Epidermal melanocyte (primary cell): Measurements from ENCODE around the gene ABLIM2.

Source experiments
- DNase-seq: peaks from one replicate; pipeline ENCODE4 v3.0.0; 2011; ENCODE audit warnings: low spot score; ENCODE audit not compliant: insufficient read length

Gene ABLIM2

GRCh38 chr4:8176547-8177399 is 18.2 kb upstream of the ABLIM2 start:
- peak; percentile 76 for DNase-seq

DNA sequence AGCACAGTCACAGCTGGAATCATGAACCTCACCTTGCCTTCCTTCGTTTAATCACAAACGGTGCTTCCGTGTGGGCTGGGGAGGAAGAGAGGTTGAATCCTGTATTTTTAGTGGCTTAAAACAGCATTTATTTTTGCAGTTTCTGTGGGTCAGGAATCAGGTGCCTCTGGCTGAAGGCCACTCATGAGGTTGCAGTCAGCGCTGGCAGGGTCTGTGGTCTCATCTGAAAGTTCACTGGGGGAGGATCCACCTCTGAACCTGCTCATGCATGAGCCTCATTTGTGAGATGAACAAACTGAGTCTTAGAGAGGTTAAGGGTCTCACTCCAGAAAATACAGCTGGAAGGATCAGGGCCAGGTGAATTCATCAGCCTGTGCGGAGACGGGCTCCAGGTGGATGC is 17.1 kb upstream of the ABLIM2 start:
- DNase-seq: no peak

DNA sequence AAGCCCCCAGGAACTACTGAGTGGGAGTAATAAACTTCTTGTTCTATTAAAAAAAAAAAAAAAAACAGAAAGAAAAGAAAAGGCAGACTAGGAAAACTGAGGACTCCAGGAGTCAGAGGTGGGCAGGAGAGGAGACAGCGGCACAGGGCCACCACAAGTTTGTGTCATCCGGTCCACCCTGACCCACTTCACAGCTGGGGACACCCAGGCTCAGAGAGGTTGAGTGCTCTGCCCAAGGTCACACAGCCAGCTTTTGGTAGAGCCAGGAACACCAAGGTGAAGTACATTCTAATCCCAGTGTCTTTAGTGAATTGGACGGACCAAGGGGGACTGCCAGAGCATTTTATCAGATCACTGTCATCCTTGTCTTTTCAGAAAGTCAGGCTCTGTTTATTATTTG is 16.4 kb upstream of the ABLIM2 start:
- DNase-seq: no peak

- DNase-seq: no peak
Observed at GRCh38 chr4:8173492-8174242, 15.1 kb upstream of the ABLIM2 start.

- no peak for DNase-seq
Observed at GRCh38 chr4:8171984-8172924, 13.6 kb upstream of the ABLIM2 start.

DNA sequence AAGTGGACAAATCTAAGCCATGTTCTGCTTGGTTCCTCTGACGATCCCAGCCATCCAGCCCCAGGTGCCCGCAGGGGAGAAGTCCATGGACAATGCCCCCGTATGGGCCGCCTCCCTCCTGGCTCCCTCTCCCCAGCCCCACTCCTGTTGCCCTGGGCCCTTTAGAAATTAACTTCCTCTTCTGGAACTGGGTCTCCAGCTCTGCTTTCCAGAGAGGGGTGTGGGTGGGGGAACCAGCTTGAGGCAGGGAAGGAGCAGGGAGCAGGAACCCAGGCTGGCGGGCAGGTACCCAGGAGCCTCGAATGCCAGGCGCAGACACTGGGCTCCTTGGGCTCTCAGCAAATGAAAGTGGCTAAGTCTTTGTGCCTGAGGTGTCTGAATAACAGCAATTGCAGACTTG is 12.7 kb upstream of the ABLIM2 start:
- DNase-seq: no peak

GRCh38 chr4:8170341-8170740 is 11.7 kb upstream of the ABLIM2 start:
- no peak for DNase-seq

DNA sequence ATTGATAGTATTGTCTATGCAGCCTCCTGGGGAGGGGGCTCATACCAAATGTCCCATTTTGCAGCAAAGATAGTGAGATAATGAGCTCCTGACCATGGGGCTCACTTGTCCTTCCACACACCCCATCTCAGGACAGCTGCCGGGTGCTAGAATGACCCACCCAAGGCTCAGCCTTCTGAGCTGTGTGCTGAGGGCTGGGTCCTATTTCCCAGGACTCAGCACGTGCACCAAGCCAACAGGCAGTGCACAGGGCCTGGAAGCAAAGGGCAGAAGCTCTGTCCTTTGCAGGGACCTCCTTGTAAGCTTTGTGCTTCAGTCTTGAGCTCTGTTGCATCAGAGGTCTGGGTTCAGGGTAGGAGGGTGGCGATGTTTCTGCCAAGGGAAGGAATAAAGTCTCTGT is 11.2 kb upstream of the ABLIM2 start:
- DNase-seq: no peak

DNA sequence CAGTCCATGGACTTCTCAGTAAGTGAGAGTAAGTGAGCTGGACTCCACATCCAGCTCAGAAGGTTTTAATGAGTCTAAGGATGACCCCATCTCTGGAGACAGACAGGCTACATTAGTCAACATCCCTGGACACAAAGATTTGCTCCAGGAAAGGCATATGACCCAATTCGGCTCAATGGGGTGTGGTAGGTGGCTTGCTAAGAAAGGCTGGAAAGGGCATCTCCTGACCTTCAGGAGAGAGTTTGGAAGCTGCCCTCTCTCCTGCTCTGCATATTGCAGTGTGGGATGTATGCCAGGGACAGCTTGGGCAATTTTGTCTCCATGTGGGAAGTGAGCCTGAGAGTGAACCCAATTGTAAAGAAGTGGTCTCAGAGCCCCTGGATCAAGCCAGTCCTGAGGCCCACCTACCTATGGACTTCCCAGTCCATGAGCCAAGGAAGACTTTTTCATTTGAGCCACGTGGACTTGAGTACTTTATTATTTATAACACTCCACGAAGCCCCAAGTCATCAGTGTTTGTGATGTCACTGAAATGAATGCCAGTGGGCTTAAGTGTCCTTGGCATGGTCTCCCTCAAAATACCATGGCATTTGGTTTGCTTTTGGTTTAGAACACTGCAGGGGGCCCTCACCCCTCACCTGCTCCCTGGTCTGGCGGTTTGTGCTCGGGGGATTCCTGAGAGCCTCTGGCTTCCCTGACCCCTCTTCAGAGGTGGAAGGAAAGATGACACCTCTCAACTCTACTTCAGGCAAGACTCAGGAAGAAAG is 10.4 kb upstream of the ABLIM2 start:
- no peak for DNase-seq

- no peak for DNase-seq
Observed at GRCh38 chr4:8168232-8168631, 9.6 kb upstream of the ABLIM2 start.

DNA sequence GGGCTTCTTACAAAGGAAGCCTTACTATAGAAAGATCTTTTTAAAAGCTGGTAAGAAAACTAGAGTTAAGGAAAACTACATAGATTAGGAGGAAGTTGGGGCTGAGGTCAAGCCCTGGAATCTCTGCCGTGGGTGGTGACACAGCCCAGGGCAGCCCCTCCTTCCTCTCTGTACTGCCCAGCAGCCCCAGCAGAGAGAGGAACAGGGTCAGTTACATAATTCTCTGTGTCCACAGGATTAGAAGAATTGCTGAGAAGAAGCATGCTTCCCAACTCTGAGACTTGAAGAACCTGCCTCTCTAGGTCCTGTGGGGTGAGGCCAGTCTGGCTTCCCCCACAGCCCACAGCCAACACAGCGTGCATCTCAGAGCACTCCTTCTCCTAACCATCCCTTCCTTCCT is 9.2 kb upstream of the ABLIM2 start:
- DNase-seq: no peak

- DNase-seq: no peak
Observed at GRCh38 chr4:8167291-8167690, 8.7 kb upstream of the ABLIM2 start.

- no peak for DNase-seq
Observed at GRCh38 chr4:8165374-8165896, 6.8 kb upstream of the ABLIM2 start.

DNA sequence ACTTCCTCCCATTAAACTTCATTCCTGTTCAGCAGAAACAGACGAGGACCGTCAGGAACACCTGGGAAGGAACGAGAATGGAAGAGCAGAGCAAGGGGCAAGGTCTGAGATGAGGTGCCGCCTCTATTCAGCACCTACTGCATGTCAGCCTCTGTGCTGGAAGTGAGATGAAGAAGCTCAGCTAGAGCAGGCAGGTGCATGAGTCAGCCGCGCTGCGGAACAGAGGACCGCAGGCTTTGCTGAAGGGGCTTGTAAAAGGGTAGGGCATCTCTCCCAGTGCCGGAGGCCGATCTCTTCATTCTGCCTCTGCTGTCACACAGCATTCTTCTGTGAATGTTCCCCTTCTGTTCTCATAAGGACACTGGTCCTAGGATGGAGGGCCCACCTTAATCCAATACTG is 6.1 kb upstream of the ABLIM2 start:
- no peak for DNase-seq

GRCh38 chr4:8164194-8164565 is 5.6 kb upstream of the ABLIM2 start:
- no peak for DNase-seq

GRCh38 chr4:8163436-8164193 is 5.0 kb upstream of the ABLIM2 start:
- DNase-seq: no peak

DNA sequence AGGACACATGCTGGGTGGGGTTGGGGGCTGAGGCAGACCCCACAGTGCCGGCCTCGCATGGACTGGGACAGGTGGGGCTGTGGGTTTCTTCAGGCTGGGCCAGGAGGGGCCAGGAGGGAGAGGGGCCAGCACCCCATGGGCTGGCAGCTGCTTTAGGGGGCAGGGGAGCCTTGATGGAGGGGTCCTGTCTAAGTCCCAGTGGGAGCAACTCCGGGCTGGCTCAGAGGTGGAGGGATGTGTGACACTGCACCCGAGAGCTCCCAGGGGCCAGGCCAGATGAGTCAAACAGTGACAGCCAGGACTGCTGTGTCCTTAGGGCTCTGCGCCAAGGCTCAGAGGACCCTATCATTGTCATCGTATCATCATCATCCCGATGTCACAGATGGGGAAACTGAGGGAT is 4.4 kb upstream of the ABLIM2 start:
- DNase-seq: no peak

DNA sequence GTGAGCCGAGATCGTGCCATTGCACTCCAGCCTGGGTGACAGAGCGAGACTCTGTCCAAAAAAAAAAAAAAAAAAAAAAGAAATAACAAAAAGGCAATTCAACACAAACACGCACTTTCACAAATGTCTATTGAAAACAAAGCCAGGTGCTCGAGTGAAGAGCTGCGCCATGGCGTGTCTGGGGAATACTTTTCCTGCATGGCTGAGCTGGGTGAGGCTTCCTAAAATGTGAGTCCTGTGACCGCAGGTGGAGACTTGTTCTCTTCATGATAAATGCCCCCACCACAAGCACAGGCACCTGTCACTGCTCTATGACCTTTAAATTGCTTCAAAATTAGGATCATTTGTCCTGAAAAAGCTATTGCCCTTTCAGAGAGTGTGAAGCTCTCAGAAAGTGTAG is 4.0 kb upstream of the ABLIM2 start:
- no peak for DNase-seq

DNA sequence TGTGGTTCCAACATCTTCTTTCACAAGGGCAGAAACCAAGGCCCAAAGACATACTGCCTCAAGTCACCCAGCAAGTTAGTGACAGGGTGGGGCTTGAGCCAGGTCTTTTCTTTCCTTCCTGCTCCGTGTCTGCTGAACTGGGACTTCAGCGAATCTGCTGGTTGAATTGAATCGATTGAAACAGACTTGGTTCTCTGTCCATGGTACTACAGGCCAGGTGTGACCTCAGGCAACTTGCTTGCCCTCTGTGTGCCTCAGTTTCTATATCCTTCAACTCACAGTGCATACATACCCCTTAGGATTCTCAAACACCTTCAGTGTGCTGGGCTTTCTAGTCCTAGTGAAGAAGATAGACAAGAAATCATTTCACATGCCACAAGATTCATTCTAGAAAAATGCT is 2.0 kb upstream of the ABLIM2 start:
- DNase-seq: no peak

DNA sequence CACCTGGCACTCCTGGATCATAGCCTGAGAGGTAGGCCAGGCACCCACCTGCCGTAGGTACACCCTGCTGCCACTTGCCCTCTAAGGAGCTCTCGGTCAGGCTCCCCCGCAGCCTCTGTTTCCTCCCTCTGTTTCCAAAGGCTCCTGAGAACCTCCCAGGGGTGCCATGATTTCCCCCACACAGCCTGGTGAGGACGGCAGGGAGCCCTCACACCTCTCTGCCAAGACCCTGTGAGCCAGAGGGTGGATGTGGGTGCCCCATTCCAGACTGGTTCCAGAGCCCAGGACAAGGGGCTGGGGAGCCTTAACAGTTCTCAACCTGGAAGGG is 1.6 kb upstream of the ABLIM2 start:
- no peak for DNase-seq
